ENCODE results near the gene GIGYF2.

GIGYF2 gene

GRCh38 chr2:232789082-232789481 lies 92.0 kb downstream of the GIGYF2 start:
- no peaks in the 10 kb centered on the region for H3K79me2 ChIP-seq (ENCODE audit: control insufficient read depth, insufficient read depth, low read length)
- H3K36me3 ChIP-seq (ENCODE audit: control insufficient read depth, insufficient read depth, low read length): peaks cover 3% of the 10 kb centered on the region
- H3K79me1 ChIP-seq (ENCODE audit: low read length): no peaks in the 10 kb centered on the region
- H3K4me1 ChIP-seq (ENCODE audit: control insufficient read depth, low read depth, low read length): no peaks in the 10 kb centered on the region
- no peak overlapping the region for H3K4me2 ChIP-seq (ENCODE audit: low read length)
- H3K56ac ChIP-seq (ENCODE audit: low read length): no peak overlapping the region
- H2BK5ac ChIP-seq (ENCODE audit: low read length): no peak overlapping the region
- H3K9ac ChIP-seq (ENCODE audit: low read length): no peak overlapping the region
- no peak overlapping the region for H3K27ac ChIP-seq (ENCODE audit: low read depth, low read length)
- DNase-seq: no peak
- no peak overlapping the region for H3K4ac ChIP-seq (ENCODE audit: low read depth, low read length)
- no peak overlapping the region for H2AK5ac ChIP-seq (ENCODE audit: low read length)
- no peak overlapping the region for H2BK15ac ChIP-seq (replicated peaks; ENCODE audit: low read depth)
- H2BK120ac ChIP-seq (ENCODE audit: low read depth, low read length): no peak overlapping the region
- H3K23ac ChIP-seq (ENCODE audit: low read length): no peak overlapping the region
- no peak overlapping the region for H4K5ac ChIP-seq (ENCODE audit: low read length)
- no CpG with 5 or more reads among the region's 4 CpGs for WGBS (ENCODE audit: extremely low coverage, insufficient coverage, low lambda C conversion rate)
- no peaks in the 10 kb centered on the region for H3K27me3 ChIP-seq (ENCODE audit: insufficient read depth, low read length, poor library complexity)
- no peak overlapping the region for H4K8ac ChIP-seq (ENCODE audit: low read depth, low read length)
- no peak overlapping the region for H3K4me3 ChIP-seq (ENCODE audit: low read length)
- no peak overlapping the region for H3K18ac ChIP-seq (ENCODE audit: low read length)

DNA sequence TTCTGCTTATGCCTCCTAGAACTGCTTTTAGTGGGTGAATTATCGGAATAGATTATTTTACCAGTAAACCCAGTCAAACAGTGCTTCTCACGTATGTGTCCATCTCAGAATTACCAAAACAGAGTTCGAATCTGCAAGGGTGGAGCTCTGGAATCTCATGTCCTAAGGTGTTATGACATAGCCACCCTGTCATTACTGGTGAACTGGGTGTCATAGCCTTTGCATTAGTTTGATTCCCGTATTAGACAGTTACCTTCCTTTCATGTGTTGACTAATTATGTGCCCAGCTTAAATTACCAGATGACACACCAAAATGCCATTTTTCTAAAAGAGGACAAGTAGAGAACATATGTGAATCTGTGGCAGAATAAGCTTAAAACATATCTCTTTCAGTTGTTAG lies 94.4 kb downstream of the GIGYF2 start:
- H3K27me3 ChIP-seq (ENCODE audit: insufficient read depth, low read length, poor library complexity): no peaks in the 10 kb centered on the region
- H2BK15ac ChIP-seq (replicated peaks; ENCODE audit: low read depth): no peak overlapping the region
- H3K18ac ChIP-seq (ENCODE audit: low read length): no peak overlapping the region
- no peak overlapping the region for H2BK120ac ChIP-seq (ENCODE audit: low read depth, low read length)
- H3K4ac ChIP-seq (ENCODE audit: low read depth, low read length): no peak overlapping the region
- H3K56ac ChIP-seq (ENCODE audit: low read length): no peak overlapping the region
- WGBS (ENCODE audit: extremely low coverage, insufficient coverage, low lambda C conversion rate): no CpG with 5 or more reads among the region's 4 CpGs
- H3K4me2 ChIP-seq (ENCODE audit: low read length): no peak overlapping the region
- no peak overlapping the region for H3K9ac ChIP-seq (ENCODE audit: low read length)
- no peaks in the 10 kb centered on the region for H3K79me2 ChIP-seq (ENCODE audit: control insufficient read depth, insufficient read depth, low read length)
- H3K23ac ChIP-seq (ENCODE audit: low read length): no peak overlapping the region
- H3K4me3 ChIP-seq (ENCODE audit: low read length): no peak overlapping the region
- no peak overlapping the region for H2BK5ac ChIP-seq (ENCODE audit: low read length)
- no peak overlapping the region for H2AK5ac ChIP-seq (ENCODE audit: low read length)
- no peaks in the 10 kb centered on the region for H3K79me1 ChIP-seq (ENCODE audit: low read length)
- H3K36me3 ChIP-seq (ENCODE audit: control insufficient read depth, insufficient read depth, low read length): peaks cover 3% of the 10 kb centered on the region
- H4K8ac ChIP-seq (ENCODE audit: low read depth, low read length): no peak overlapping the region
- no peak overlapping the region for H4K5ac ChIP-seq (ENCODE audit: low read length)
- no peak for DNase-seq
- no peak overlapping the region for H3K27ac ChIP-seq (ENCODE audit: low read depth, low read length)
- no peaks in the 10 kb centered on the region for H3K4me1 ChIP-seq (ENCODE audit: control insufficient read depth, low read depth, low read length)

- no peaks in the 10 kb centered on the region for H3K79me1 ChIP-seq (ENCODE audit: low read length)
- H3K56ac ChIP-seq (ENCODE audit: low read length): no peak overlapping the region
- no peak for DNase-seq
- H2BK15ac ChIP-seq (replicated peaks; ENCODE audit: low read depth): no peak overlapping the region
- no peaks in the 10 kb centered on the region for H3K79me2 ChIP-seq (ENCODE audit: control insufficient read depth, insufficient read depth, low read length)
- H3K4me3 ChIP-seq (ENCODE audit: low read length): no peak overlapping the region
- H4K5ac ChIP-seq (ENCODE audit: low read length): no peak overlapping the region
- 100% methylated on average over 2 of the region's 4 CpGs for WGBS (ENCODE audit: extremely low coverage, insufficient coverage, low lambda C conversion rate)
- H2AK5ac ChIP-seq (ENCODE audit: low read length): no peak overlapping the region
- H3K4me2 ChIP-seq (ENCODE audit: low read length): no peak overlapping the region
- H3K4me1 ChIP-seq (ENCODE audit: control insufficient read depth, low read depth, low read length): no peaks in the 10 kb centered on the region
- no peak overlapping the region for H3K4ac ChIP-seq (ENCODE audit: low read depth, low read length)
- no peak overlapping the region for H3K27ac ChIP-seq (ENCODE audit: low read depth, low read length)
- no peak overlapping the region for H3K9ac ChIP-seq (ENCODE audit: low read length)
- no peak overlapping the region for H3K18ac ChIP-seq (ENCODE audit: low read length)
- no peak overlapping the region for H2BK120ac ChIP-seq (ENCODE audit: low read depth, low read length)
- no peak overlapping the region for H2BK5ac ChIP-seq (ENCODE audit: low read length)
- H3K27me3 ChIP-seq (ENCODE audit: insufficient read depth, low read length, poor library complexity): no peaks in the 10 kb centered on the region
- H3K36me3 ChIP-seq (ENCODE audit: control insufficient read depth, insufficient read depth, low read length): peaks cover 2% of the 10 kb centered on the region
- no peak overlapping the region for H3K23ac ChIP-seq (ENCODE audit: low read length)
- no peak overlapping the region for H4K8ac ChIP-seq (ENCODE audit: low read depth, low read length)
These were observed 96.1 kb downstream of the GIGYF2 start for GRCh38 chr2:232793271-232793670.

- no peak overlapping the region for H2BK15ac ChIP-seq (replicated peaks; ENCODE audit: low read depth)
- no peak overlapping the region for H3K4me3 ChIP-seq (ENCODE audit: low read length)
- no peak overlapping the region for H3K4me2 ChIP-seq (ENCODE audit: low read length)
- H3K36me3 ChIP-seq (ENCODE audit: control insufficient read depth, insufficient read depth, low read length): peaks cover 2% of the 10 kb centered on the region
- no peak overlapping the region for H3K4ac ChIP-seq (ENCODE audit: low read depth, low read length)
- no peaks in the 10 kb centered on the region for H3K79me2 ChIP-seq (ENCODE audit: control insufficient read depth, insufficient read depth, low read length)
- no peak overlapping the region for H2BK5ac ChIP-seq (ENCODE audit: low read length)
- H2BK120ac ChIP-seq (ENCODE audit: low read depth, low read length): no peak overlapping the region
- no peaks in the 10 kb centered on the region for H3K79me1 ChIP-seq (ENCODE audit: low read length)
- no peaks in the 10 kb centered on the region for H3K4me1 ChIP-seq (ENCODE audit: control insufficient read depth, low read depth, low read length)
- no peak overlapping the region for H3K9ac ChIP-seq (ENCODE audit: low read length)
- no peak overlapping the region for H3K18ac ChIP-seq (ENCODE audit: low read length)
- no peak overlapping the region for H3K56ac ChIP-seq (ENCODE audit: low read length)
- H4K8ac ChIP-seq (ENCODE audit: low read depth, low read length): no peak overlapping the region
- H4K5ac ChIP-seq (ENCODE audit: low read length): no peak overlapping the region
- no peak for DNase-seq
- no peak overlapping the region for H3K23ac ChIP-seq (ENCODE audit: low read length)
- no peak overlapping the region for H3K27ac ChIP-seq (ENCODE audit: low read depth, low read length)
- H3K27me3 ChIP-seq (ENCODE audit: insufficient read depth, low read length, poor library complexity): no peaks in the 10 kb centered on the region
- WGBS (ENCODE audit: extremely low coverage, insufficient coverage, low lambda C conversion rate): no CpG with 5 or more reads among the region's 1 CpG
- no peak overlapping the region for H2AK5ac ChIP-seq (ENCODE audit: low read length)
These were observed 97.8 kb downstream of the GIGYF2 start for GRCh38 chr2:232794981-232795380.

DNA sequence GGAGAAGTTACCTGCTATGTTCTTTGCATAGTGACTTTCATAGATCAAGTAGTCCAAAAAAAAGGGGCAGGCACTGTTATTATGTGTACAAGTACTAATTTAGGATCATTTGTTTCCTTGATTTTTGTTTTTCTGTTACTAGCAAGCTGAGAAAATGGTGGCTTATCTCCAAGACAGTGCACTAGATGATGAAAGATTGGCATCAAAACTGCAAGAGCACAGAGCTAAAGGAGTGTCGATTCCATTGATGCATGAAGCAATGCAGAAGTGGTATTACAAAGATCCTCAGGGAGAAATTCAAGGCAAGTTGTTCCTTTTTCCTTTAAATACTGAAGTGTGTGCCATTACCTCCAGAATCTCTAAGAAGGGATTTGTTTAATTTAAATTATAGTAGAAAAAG lies 98.8 kb downstream of the GIGYF2 start:
- H2AK5ac ChIP-seq (ENCODE audit: low read length): no peak overlapping the region
- no peak for DNase-seq
- H3K79me1 ChIP-seq (ENCODE audit: low read length): no peaks in the 10 kb centered on the region
- H3K79me2 ChIP-seq (ENCODE audit: control insufficient read depth, insufficient read depth, low read length): no peaks in the 10 kb centered on the region
- no peak overlapping the region for H3K4me2 ChIP-seq (ENCODE audit: low read length)
- H3K56ac ChIP-seq (ENCODE audit: low read length): no peak overlapping the region
- WGBS (ENCODE audit: extremely low coverage, insufficient coverage, low lambda C conversion rate): no CpG with 5 or more reads among the region's 1 CpG
- H2BK15ac ChIP-seq (replicated peaks; ENCODE audit: low read depth): no peak overlapping the region
- H3K4me1 ChIP-seq (ENCODE audit: control insufficient read depth, low read depth, low read length): no peaks in the 10 kb centered on the region
- no peak overlapping the region for H3K9ac ChIP-seq (ENCODE audit: low read length)
- no peak overlapping the region for H3K4ac ChIP-seq (ENCODE audit: low read depth, low read length)
- peaks cover 2% of the 10 kb centered on the region for H3K36me3 ChIP-seq (ENCODE audit: control insufficient read depth, insufficient read depth, low read length)
- H3K27me3 ChIP-seq (ENCODE audit: insufficient read depth, low read length, poor library complexity): no peaks in the 10 kb centered on the region
- no peak overlapping the region for H2BK5ac ChIP-seq (ENCODE audit: low read length)
- H3K23ac ChIP-seq (ENCODE audit: low read length): no peak overlapping the region
- no peak overlapping the region for H2BK120ac ChIP-seq (ENCODE audit: low read depth, low read length)
- no peak overlapping the region for H4K5ac ChIP-seq (ENCODE audit: low read length)
- H3K4me3 ChIP-seq (ENCODE audit: low read length): no peak overlapping the region
- H3K18ac ChIP-seq (ENCODE audit: low read length): no peak overlapping the region
- no peak overlapping the region for H4K8ac ChIP-seq (ENCODE audit: low read depth, low read length)
- H3K27ac ChIP-seq (ENCODE audit: low read depth, low read length): no peak overlapping the region

DNA sequence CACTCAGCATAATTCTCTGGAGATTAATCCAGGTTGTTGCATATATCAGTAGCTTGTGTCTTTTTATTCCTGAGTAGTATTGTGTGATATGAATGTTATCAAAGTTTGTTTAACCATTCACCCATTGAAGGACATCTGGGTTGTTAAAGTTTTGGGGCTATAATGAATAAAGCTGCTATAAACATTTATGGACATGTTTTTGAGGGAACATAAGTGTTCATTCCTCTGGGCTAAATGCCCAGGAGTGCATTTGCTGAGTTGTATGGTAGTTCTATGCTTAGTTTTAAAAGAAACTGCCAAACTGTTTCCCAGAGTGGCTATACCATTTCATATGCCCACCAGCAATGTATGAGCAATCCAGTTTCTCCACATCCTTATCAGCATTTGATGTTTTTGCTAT lies 101.1 kb downstream of the GIGYF2 start:
- Histone ChIP-seq H3K23ac (ENCODE audit: low read length) (no peak overlapping the region), H2BK120ac (ENCODE audit: low read depth, low read length) (no peak overlapping the region), H2AK5ac (ENCODE audit: low read length) (no peak overlapping the region), H3K27ac (ENCODE audit: low read depth, low read length) (no peak overlapping the region), H3K4me3 (ENCODE audit: low read length) (no peak overlapping the region), H3K9ac (ENCODE audit: low read length) (no peak overlapping the region), H3K36me3 (ENCODE audit: control insufficient read depth, insufficient read depth, low read length) (no peaks in the 10 kb centered on the region), H3K79me1 (ENCODE audit: low read length) (no peaks in the 10 kb centered on the region), H3K4me2 (ENCODE audit: low read length) (no peak overlapping the region), H2BK15ac (replicated peaks; ENCODE audit: low read depth) (no peak overlapping the region), H3K27me3 (ENCODE audit: insufficient read depth, low read length, poor library complexity) (no peaks in the 10 kb centered on the region), H2BK5ac (ENCODE audit: low read length) (no peak overlapping the region), H4K8ac (ENCODE audit: low read depth, low read length) (no peak overlapping the region), H3K79me2 (ENCODE audit: control insufficient read depth, insufficient read depth, low read length) (no peaks in the 10 kb centered on the region), H3K4me1 (ENCODE audit: control insufficient read depth, low read depth, low read length) (no peaks in the 10 kb centered on the region), H3K56ac (ENCODE audit: low read length) (no peak overlapping the region), H4K5ac (ENCODE audit: low read length) (no peak overlapping the region), H3K18ac (ENCODE audit: low read length) (no peak overlapping the region), H3K4ac (ENCODE audit: low read depth, low read length) (no peak overlapping the region)
- DNase-seq: no peak
